SK-N-SH (cell line): Measurements from ENCODE around the gene CLPTM1L.

Experiments
- EZH2phosphoT487 ChIP-seq: fragments of 200-600 bp; sonication (generic); IDR thresholded peaks from 2 replicates; pipeline ENCODE4 v1.6.1; 2017; ENCODE audit warnings: low read depth, mixed run types, mild to moderate bottlenecking, antibody characterized with exemption, moderate library complexity, borderline replicate concordance
- JUND ChIP-seq: IDR thresholded peaks from 2 replicates; pipeline ENCODE4 v1.4.0; 2012
- POLR2AphosphoS5 ChIP-seq: IDR thresholded peaks from 2 replicates; pipeline ENCODE4 v1.6.1; 2012; ENCODE audit warnings: low read depth, low read length
- RAD21 ChIP-seq: IDR thresholded peaks from 2 replicates; pipeline ENCODE4 v1.6.1; 2012; ENCODE audit warnings: mild to moderate bottlenecking, low read length
- TAF1 ChIP-seq: IDR thresholded peaks from 2 replicates; pipeline ENCODE4 v1.6.1; 2012; ENCODE audit warnings: low read depth, mild to moderate bottlenecking, low read length, moderate library complexity, borderline replicate concordance
- TF ChIP-seq, protein P1 (sequence below): fragments of 200-600 bp; sonication (generic); IDR thresholded peaks from 2 replicates; pipeline ENCODE4 v1.6.1; 2017; ENCODE audit warnings: antibody characterized with exemption, mild to moderate bottlenecking, moderate library complexity

DNA sequence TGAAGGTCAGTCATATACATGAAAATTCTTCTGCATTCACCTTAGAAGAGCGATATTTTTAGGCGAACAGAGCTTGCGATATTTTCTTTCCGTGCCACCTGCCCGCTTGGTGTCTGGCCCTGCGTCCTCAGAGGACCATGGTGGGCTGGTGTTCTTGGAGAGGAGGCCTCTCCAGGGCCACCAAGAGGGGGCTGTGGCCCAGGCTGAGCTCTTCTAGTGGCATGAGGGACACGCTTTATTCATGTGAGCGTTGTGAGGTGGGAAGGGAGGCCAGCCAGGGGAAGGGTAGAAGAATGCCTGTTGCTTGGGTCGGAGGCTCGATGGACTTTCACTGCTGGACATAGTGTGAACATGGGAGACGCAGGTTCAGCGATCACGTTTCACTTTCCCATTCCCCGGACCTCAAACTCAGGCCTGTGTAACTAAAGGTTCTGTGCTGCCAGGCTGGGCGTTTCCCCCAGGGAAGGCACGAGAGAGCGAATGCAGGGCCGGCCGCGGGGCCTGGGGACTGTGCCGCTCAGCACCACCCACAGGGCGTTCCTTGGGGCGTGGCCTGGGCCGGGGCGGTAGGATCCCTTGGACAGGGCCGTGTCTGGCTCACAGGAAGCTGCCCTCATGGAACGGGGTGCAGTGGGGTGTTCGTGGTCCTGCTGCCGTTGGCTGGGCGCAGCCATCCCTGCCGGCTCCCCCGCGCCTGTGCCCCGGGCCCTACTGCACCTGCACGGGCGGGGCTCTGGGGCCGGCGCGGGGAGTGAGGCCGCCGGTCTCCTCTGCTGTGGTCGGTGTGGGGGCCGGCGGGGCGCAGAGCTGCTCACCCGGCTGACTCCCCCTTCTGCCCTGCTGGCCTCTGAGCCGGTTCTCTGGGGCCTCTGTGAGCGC, 40.7 kb upstream of the CLPTM1L start:
- TF ChIP-seq RAD21, result no peak
- TF ChIP-seq, protein P1, sequence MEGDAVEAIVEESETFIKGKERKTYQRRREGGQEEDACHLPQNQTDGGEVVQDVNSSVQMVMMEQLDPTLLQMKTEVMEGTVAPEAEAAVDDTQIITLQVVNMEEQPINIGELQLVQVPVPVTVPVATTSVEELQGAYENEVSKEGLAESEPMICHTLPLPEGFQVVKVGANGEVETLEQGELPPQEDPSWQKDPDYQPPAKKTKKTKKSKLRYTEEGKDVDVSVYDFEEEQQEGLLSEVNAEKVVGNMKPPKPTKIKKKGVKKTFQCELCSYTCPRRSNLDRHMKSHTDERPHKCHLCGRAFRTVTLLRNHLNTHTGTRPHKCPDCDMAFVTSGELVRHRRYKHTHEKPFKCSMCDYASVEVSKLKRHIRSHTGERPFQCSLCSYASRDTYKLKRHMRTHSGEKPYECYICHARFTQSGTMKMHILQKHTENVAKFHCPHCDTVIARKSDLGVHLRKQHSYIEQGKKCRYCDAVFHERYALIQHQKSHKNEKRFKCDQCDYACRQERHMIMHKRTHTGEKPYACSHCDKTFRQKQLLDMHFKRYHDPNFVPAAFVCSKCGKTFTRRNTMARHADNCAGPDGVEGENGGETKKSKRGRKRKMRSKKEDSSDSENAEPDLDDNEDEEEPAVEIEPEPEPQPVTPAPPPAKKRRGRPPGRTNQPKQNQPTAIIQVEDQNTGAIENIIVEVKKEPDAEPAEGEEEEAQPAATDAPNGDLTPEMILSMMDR, result no peak
- TF ChIP-seq TAF1, result no peak
- TF ChIP-seq POLR2AphosphoS5, result no peak
- TF ChIP-seq EZH2phosphoT487, result no peak
- TF ChIP-seq JUND, result no peak
